Uterus (tissue), 2 donors: ENCODE measurements around the gene CFAP65.

ENCODE experiments used
- POLR2A ChIP-seq, 2 donors: fragments of 450-650 bp; IDR thresholded peaks; one replicate each; pipeline ENCODE4 v1.6.1; 2016; ENCODE audit warnings: antibody characterized with exemption in 2 of 2, mild to moderate bottlenecking in 1 of 2, moderate library complexity in 1 of 2
- TF ChIP-seq, protein P1 (sequence below), 4 experiments: fragments of 200-600 bp in 2 of 4; fragments of 450-650 bp in 2 of 4; sonication (generic) in 2 of 4; IDR thresholded peaks; one replicate each; pipeline ENCODE4 v1.5.1; 2016 to 2019; ENCODE audit warnings: antibody characterized with exemption in 4 of 4, mild to moderate bottlenecking in 2 of 4, moderate library complexity in 1 of 4

DNA sequence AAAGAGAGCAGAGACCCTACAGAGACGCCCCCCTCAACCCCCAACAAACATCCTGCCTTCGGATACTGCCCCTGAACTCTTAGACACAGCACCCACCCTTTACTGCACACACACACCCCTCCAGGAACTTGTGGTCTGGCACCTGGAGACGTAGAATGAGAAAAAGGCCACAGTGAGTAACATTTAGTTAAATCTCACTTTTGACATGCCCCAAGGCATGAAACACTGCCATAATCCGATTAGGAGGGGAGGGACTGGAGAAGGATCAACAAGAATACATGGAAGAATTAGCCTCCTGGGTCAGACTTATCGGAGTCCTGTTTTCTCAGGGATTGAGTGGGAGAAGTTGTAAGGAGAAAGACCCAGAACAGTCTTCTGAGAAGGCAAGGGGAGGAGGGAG is 77.7 kb downstream of the CFAP65 start:
- TF ChIP-seq, protein P1, sequence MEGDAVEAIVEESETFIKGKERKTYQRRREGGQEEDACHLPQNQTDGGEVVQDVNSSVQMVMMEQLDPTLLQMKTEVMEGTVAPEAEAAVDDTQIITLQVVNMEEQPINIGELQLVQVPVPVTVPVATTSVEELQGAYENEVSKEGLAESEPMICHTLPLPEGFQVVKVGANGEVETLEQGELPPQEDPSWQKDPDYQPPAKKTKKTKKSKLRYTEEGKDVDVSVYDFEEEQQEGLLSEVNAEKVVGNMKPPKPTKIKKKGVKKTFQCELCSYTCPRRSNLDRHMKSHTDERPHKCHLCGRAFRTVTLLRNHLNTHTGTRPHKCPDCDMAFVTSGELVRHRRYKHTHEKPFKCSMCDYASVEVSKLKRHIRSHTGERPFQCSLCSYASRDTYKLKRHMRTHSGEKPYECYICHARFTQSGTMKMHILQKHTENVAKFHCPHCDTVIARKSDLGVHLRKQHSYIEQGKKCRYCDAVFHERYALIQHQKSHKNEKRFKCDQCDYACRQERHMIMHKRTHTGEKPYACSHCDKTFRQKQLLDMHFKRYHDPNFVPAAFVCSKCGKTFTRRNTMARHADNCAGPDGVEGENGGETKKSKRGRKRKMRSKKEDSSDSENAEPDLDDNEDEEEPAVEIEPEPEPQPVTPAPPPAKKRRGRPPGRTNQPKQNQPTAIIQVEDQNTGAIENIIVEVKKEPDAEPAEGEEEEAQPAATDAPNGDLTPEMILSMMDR (IDR thresholded peaks at IDR 0.05) = no peak
- TF ChIP-seq POLR2A (IDR thresholded peaks at IDR 0.05) = no peak
